ENCODE results near the gene ESYT1. TPM values are rescaled to one million over a fixed set of nuclear protein-coding genes. Genes with fewer than 3 reads are reported as not detected.

ESYT1 gene
- total RNA-seq, 3 donors from 2014 or later: 44.9 to 75.7 (median 52.0) TPM

DNA sequence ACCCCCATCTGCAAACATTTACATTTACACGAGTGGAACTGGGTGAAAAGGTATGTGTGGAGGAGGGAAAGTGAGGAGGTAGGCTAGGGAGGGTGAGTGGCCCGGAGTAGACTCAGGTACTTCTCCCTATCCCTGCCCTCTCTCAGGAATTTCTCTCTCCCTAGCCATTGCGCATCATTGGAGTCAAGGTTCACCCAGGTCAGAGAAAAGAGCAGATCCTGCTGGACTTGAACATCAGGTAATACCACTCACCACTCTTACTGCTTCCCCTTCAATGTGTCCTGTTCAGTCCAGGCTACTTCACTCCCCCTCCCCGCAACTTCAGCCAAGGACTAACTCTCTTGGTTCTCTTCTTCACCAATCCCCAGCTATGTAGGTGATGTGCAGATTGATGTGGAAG lies 2.8 kb downstream of the ESYT1 start:
- peaks cover 5% of the 10 kb centered on the region for H3K36me3 ChIP-seq (ENCODE audit: low read depth)
- TF ChIP-seq, protein P1, sequence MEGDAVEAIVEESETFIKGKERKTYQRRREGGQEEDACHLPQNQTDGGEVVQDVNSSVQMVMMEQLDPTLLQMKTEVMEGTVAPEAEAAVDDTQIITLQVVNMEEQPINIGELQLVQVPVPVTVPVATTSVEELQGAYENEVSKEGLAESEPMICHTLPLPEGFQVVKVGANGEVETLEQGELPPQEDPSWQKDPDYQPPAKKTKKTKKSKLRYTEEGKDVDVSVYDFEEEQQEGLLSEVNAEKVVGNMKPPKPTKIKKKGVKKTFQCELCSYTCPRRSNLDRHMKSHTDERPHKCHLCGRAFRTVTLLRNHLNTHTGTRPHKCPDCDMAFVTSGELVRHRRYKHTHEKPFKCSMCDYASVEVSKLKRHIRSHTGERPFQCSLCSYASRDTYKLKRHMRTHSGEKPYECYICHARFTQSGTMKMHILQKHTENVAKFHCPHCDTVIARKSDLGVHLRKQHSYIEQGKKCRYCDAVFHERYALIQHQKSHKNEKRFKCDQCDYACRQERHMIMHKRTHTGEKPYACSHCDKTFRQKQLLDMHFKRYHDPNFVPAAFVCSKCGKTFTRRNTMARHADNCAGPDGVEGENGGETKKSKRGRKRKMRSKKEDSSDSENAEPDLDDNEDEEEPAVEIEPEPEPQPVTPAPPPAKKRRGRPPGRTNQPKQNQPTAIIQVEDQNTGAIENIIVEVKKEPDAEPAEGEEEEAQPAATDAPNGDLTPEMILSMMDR (IDR thresholded peaks at IDR 0.05): no peak
- intact Hi-C loops (cut with DNase I, micrococcal nuclease): no loop called here
- ATAC-seq (no peak), DNase-seq (no peak)
- no peaks in the 10 kb centered on the region for H3K9me3 ChIP-seq
- no peak overlapping the region for H3K4me3 ChIP-seq
- H3K4me1 ChIP-seq (ENCODE audit: low read depth): peaks cover 22% of the 10 kb centered on the region

DNA sequence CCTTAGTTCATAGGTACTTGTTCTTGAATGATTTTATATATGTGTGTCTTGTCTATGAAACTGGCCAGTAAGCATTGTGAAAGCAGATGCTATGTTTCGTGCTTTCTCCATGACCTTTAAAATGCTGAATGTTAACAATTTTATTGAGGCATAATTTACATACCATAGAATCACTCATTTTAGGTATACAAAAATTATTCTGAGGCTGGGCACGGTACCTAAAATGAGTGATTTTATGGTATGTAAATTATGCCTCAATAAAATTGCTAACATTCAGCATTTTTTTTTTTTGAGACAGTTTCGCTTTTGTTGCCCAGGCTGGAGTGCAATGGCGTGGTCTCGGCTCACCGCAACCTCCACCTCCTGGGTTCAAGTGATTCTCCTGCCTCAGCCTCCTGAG lies 6.8 kb downstream of the ESYT1 start:
- Histone ChIP-seq H3K36me3 (ENCODE audit: low read depth) (peaks cover 4% of the 10 kb centered on the region), H3K4me1 (ENCODE audit: low read depth) (peaks cover 3% of the 10 kb centered on the region), H3K9me3 (no peaks in the 10 kb centered on the region), H3K4me3 (no peak overlapping the region)
- intact Hi-C loops (cut with DNase I, micrococcal nuclease): no loop called here
- ATAC-seq (no peak), DNase-seq (no peak)
- TF ChIP-seq, protein P1 (IDR thresholded peaks at IDR 0.05): no peak

DNA sequence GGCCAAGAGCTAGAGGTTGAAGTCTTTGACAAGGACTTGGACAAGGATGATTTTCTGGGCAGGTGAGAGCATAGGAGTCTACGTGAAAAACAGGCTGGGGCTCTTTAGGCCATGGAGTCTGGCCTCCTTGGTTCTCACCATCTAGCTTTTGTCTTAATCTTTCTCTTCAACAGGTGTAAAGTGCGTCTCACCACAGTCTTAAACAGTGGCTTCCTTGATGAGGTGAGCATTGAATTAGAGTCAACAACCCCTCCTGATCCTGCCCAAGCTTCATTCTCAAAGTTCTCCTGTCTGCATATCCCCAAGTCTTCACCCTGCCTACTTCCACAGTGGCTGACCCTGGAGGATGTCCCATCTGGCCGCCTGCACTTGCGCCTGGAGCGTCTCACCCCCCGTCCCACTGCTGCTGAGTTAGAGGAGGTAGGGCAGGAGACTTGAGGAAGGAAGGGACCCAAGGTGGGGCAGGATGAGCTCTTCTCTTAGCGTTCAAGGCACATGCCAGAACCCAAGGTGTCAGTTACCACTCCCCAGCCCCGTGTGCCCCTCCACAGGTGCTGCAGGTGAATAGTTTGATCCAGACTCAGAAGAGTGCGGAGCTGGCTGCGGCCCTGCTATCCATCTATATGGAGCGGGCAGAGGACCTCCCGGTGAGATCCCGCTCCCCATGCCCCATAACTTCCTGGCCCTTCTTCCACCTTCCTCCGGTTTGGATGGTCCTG lies 9.9 kb downstream of the ESYT1 start:
- TF ChIP-seq, protein P1 (IDR thresholded peaks at IDR 0.05): no peak
- Histone ChIP-seq H3K4me3 (no peak overlapping the region), H3K36me3 (ENCODE audit: low read depth) (peaks cover 4% of the 10 kb centered on the region), H3K4me1 (ENCODE audit: low read depth) (no peaks in the 10 kb centered on the region), H3K9me3 (no peaks in the 10 kb centered on the region)
- ATAC-seq (no peak), DNase-seq (no peak)
- intact Hi-C loops (cut with DNase I, micrococcal nuclease): no loop called here

DNA sequence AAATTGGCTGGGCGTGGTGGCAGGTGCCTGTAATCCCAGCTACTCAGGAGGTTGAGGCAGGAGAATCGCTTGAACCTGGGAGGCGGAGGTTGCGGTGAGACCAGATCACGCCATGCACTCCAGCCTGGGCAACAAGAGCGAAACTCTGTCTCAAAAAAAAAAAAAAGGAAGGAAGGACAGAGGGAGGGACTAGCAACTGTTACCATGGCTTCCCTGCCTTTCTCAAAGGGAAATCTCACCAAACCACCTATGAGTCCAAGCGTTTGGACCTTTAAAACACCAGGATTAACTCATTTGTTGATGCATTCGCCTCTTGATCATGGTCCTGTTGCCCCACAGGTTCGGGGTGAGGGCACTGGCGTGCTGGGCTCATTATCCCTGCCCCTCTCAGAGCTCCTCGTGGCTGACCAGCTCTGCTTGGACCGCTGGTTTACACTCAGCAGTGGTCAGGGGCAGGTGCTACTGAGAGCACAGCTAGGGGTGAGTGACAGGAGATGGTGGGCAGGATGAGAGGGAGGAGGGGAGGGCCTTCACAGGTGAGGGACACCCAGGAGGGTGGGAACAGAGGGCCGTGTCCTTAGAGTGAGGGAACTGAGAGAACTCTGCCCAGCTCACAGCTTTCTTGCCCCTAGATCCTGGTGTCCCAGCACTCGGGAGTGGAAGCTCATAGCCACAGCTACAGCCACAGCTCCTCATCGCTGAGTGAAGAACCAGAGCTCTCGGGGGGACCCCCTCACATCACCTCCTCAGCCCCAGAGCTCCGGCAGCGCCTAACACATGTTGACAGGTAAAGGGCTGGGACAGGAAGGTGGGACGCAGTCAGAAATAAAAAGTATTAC lies 14.1 kb downstream of the ESYT1 start:
- H3K4me1 ChIP-seq (ENCODE audit: low read depth): peaks cover 11% of the 10 kb centered on the region
- DNase-seq (no peak), ATAC-seq (no peak)
- no peaks in the 10 kb centered on the region for H3K9me3 ChIP-seq
- no peak overlapping the region for H3K4me3 ChIP-seq
- H3K36me3 ChIP-seq (ENCODE audit: low read depth): peaks cover 4% of the 10 kb centered on the region
- TF ChIP-seq, protein P1 (IDR thresholded peaks at IDR 0.05): no peak
- intact Hi-C loops (cut with DNase I, micrococcal nuclease): no loop called here

DNA sequence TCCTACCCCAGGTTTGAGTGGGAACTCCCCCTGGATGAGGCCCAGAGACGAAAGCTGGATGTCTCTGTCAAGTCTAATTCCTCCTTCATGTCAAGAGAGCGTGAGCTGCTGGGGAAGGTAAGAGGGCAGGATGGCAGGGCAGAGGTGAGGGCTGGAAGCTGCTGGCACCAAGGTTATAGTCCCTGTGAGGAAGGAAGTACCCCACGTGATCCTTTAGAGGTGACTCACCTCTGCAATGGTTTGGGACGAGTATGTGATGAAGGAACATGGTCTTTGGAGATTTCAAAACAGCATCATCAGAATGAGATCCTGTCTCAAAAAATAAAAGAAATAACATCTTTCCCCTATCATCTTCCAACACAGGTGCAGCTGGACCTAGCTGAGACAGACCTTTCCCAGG lies 15.2 kb downstream of the ESYT1 start:
- Histone ChIP-seq H3K36me3 (ENCODE audit: low read depth) (peaks cover 2% of the 10 kb centered on the region), H3K9me3 (no peaks in the 10 kb centered on the region), H3K4me1 (ENCODE audit: low read depth) (peaks cover 14% of the 10 kb centered on the region), H3K4me3 (no peak overlapping the region)
- DNase-seq (no peak), ATAC-seq (peak; percentile 46)
- TF ChIP-seq, protein P1 (IDR thresholded peaks at IDR 0.05): no peak
- intact Hi-C loops (cut with DNase I, micrococcal nuclease): no loop called here

Measured in mucosa of descending colon (tissue), 3 donors.